ENCODE data around the gene HSD11B1. TPM values are rescaled to one million over a fixed set of nuclear protein-coding genes. Genes with fewer than 3 reads are reported as not detected.

Gene HSD11B1
- total RNA-seq, 1 donor from 2014 or later = not detected

DNA sequence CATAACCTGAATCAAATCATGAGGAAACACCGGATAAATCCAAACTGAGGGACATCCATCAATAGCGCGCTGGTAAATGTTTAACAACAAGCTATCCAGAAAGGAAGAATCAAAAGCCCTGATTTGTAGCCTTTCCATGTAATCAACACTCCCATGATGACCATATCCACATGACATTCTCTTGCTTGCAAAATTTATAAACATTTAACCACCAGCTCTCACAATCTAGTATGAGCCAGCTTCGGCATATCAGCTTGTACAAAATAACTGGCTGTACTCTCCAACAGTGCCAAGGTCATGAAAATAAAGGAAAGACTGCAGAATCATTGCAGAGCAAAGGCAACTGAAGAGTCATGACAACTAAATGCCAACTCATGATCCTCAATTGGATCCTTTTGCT, 15.7 kb downstream of the HSD11B1 start:
- no peaks in the 10 kb centered on the region for H3K36me3 Mint-ChIP-seq

DNA sequence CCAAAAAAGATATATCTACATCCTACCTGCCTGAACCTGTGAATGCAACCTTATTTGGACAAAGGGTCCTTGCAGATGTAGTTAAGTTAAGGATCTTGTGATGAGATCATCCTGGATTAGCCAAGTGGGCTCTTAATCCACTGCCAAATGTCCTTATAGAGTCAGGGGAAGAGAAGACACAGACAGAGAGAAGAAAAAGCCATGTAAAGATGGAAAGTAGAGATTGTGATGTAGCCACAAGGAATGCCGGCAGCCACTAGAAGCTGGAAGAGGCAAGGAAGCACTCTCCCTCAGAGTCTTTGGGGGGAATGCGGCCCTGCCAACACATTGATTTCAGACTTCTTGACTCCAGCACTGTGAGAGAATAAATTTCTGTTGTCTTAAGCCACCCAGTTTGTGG, 16.2 kb downstream of the HSD11B1 start:
- H3K27me3 Mint-ChIP-seq (ENCODE audit: low read depth) = peaks cover 3% of the 10 kb centered on the region
- H3K27ac Mint-ChIP-seq = no peak overlapping the region
- peaks cover 13% of the 10 kb centered on the region for H3K9me3 Mint-ChIP-seq
- no peak overlapping the region for H3K4me3 Mint-ChIP-seq
- H3K4me1 Mint-ChIP-seq = peaks cover 10% of the 10 kb centered on the region
- no peak for DNase-seq (ENCODE audit: low spot score in 2 of 2, unreplicated experiment in 2 of 2)
- TF ChIP-seq, protein P1, sequence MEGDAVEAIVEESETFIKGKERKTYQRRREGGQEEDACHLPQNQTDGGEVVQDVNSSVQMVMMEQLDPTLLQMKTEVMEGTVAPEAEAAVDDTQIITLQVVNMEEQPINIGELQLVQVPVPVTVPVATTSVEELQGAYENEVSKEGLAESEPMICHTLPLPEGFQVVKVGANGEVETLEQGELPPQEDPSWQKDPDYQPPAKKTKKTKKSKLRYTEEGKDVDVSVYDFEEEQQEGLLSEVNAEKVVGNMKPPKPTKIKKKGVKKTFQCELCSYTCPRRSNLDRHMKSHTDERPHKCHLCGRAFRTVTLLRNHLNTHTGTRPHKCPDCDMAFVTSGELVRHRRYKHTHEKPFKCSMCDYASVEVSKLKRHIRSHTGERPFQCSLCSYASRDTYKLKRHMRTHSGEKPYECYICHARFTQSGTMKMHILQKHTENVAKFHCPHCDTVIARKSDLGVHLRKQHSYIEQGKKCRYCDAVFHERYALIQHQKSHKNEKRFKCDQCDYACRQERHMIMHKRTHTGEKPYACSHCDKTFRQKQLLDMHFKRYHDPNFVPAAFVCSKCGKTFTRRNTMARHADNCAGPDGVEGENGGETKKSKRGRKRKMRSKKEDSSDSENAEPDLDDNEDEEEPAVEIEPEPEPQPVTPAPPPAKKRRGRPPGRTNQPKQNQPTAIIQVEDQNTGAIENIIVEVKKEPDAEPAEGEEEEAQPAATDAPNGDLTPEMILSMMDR (IDR thresholded peaks at IDR 0.05; ENCODE audit: unreplicated experiment) = no peak
- no peaks in the 10 kb centered on the region for H3K36me3 Mint-ChIP-seq

More for the DNA sequence above, 15.7 kb downstream of the HSD11B1 start:
- no peak for DNase-seq (ENCODE audit: low spot score in 2 of 2, unreplicated experiment in 2 of 2)
- Mint-ChIP-seq H3K4me1 (peaks cover 13% of the 10 kb centered on the region), H3K27me3 (ENCODE audit: low read depth) (peaks cover 3% of the 10 kb centered on the region), H3K4me3 (no peak overlapping the region), H3K9me3 (peaks cover 13% of the 10 kb centered on the region), H3K27ac (no peak overlapping the region)
- TF ChIP-seq, protein P1 (IDR thresholded peaks at IDR 0.05; ENCODE audit: unreplicated experiment) = no peak

DNA sequence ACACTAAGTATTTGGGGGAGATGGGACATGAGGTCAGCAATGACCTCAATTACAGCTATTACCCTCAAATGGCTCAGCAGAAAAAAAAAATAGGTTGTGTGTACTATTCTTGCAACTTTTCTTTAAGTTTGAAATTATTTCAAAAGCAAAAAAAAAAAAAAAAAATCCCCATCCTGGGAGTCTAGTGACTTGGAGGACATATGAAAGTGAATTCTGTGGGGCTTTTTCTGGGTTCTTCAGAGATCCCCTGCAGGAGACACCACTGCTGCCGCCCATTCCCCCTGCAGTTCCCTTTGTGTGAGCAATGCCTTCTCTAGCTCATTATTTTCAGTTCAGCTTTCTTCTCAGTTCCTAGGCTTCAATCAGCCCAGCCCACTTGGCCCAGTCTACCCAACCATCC, 16.7 kb downstream of the HSD11B1 start:
- peaks cover 3% of the 10 kb centered on the region for H3K27me3 Mint-ChIP-seq (ENCODE audit: low read depth)
- no peak overlapping the region for H3K4me3 Mint-ChIP-seq
- H3K9me3 Mint-ChIP-seq = peaks cover 13% of the 10 kb centered on the region
- H3K4me1 Mint-ChIP-seq = peaks cover 10% of the 10 kb centered on the region
- H3K36me3 Mint-ChIP-seq = no peaks in the 10 kb centered on the region
- TF ChIP-seq, protein P1 (IDR thresholded peaks at IDR 0.05; ENCODE audit: unreplicated experiment) = no peak
- H3K27ac Mint-ChIP-seq = no peak overlapping the region
- DNase-seq (ENCODE audit: low spot score in 2 of 2, unreplicated experiment in 2 of 2) = no peak

DNA sequence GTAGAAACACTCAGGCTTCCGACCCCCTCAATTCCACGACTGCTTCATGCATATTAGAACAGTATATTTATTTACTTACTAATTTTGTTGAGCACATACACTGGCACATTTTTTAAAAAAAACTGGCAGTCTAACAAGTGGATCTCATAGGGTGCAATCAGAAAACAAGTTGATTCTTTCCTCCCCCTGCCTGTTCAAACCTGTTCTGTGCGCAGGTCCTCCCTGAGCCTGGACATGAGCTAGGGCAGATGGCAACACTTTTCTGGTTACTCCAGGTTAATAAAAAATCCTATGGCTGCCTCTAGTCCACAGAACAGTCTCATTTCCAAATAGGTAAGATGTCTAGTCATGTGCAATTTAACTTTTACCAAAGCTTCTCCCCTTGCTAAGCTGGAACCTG, 18.6 kb downstream of the HSD11B1 start:
- TF ChIP-seq, protein P1 (IDR thresholded peaks at IDR 0.05; ENCODE audit: unreplicated experiment) = no peak
- DNase-seq (ENCODE audit: low spot score in 2 of 2, unreplicated experiment in 2 of 2) = no peak
- H3K4me3 Mint-ChIP-seq = no peak overlapping the region
- peaks cover 6% of the 10 kb centered on the region for H3K9me3 Mint-ChIP-seq
- no peaks in the 10 kb centered on the region for H3K27me3 Mint-ChIP-seq (ENCODE audit: low read depth)
- peaks cover 10% of the 10 kb centered on the region for H3K4me1 Mint-ChIP-seq
- H3K27ac Mint-ChIP-seq = no peak overlapping the region
- H3K36me3 Mint-ChIP-seq = no peaks in the 10 kb centered on the region

DNA sequence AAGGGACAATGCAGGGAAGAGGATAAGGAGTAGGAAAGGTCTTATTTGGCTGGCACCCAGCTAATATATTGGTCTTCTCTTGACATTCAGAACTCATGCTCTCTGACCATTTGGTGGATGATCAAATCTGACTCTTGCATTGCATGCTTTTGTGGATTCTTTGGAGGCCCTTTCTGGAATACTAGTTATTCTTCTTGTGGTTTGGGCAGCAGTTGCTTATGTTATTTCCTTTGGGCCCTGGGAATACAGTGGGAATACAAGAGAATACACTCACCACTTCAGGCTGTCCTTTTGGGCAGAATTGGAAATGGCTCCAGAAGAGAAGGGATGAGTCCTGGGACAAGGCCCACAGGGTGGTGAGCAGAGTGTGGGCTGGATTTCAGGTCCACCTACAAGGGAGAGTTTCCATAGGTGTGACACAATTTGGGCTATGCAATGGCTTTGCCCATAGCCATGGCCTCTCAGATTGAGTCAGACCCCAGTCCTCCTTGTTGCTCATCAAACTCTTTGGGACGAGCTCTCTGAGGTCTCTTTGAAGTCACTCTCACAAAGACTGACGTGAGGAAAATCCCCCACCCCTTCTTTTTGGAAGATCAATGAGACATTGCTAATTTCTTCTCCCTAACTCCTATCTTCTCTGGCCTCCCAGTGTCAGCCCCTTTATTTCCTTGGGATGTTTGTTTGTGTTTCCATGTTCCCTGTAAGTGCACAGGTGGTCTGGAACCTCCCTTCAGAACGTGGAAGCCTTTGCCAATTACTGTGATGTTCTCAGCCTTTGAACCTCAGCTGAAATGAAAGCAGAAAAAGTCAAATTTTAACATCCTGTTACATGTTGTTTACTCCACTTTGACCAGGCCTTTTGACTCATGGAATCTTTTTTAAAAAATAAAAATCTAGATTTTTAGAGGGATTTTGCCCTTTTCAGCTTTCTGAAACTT, 19.4 kb downstream of the HSD11B1 start:
- no peak overlapping the region for H3K4me3 Mint-ChIP-seq
- H3K9me3 Mint-ChIP-seq = peaks cover 6% of the 10 kb centered on the region
- no peaks in the 10 kb centered on the region for H3K27me3 Mint-ChIP-seq (ENCODE audit: low read depth)
- H3K27ac Mint-ChIP-seq = no peak overlapping the region
- no peak for DNase-seq (ENCODE audit: low spot score in 2 of 2, unreplicated experiment in 2 of 2)
- TF ChIP-seq, protein P1 (IDR thresholded peaks at IDR 0.05; ENCODE audit: unreplicated experiment) = no peak
- no peaks in the 10 kb centered on the region for H3K36me3 Mint-ChIP-seq
- H3K4me1 Mint-ChIP-seq = peaks cover 10% of the 10 kb centered on the region
